ENCODE results near the gene PODNL1. TPM values are rescaled to one million over a fixed set of nuclear protein-coding genes. Genes with fewer than 3 reads are reported as not detected.
A peak's percentile ranks its signal among the peaks of the same experiment; 100 is the strongest.

Gene PODNL1
- total and polyA plus RNA-seq, 2 experiments from 2014 or later: 0.24 TPM; not detected in 1

DNA sequence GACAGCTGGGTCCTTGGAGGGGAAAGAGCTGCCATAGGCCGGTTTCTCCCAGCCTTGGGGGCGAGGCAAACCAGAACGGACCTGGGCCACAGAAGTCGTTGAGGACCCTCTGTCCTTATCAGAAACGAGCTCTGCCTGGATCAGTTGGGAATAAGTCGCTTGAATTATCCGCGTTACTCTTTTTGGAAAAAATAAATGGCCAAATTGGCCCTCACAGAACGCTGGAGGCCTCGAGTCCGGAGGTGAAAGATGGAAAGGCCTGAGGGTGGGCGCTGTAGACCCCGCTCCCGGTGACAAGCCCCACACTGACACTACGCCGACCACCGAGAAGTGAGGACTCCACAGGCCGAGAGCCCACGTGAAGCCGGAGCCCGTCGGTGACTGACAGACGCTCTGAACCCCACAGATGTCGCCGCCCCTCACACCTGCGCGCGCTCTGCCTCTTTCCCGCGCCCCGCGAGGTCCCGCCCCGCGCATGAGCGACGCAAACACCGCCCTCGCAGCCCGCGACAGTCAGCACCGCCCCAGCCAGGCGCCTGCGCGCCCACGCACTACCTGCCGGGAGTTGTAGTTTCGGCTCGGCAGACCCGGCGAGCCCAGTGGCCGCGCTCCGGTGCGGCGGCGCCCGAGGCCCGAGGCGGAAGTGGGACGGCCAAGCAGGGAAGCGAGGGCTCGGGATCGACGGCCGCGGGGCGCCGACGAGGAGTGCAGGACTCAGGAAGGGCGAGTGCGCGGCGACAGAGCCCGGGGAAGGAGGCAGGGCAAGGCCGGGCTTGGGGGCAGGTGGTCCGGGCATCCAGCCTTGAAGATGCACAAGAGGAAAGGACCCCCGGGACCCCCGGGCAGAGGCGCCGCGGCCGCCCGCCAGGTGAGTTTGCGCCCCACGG, 32.3 kb downstream of the PODNL1 start, which contains the start of the genes BRME1 and CC2D1A:
TSS of gene BRME1 (minus strand) at position 484 of the 887 bp plus-strand sequence. CDS start 1,225 bp downstream, outside the sequence.
TSS of gene CC2D1A (plus strand) at position 568 of the 887 bp plus-strand sequence. CDS start at position 809, 241 bp downstream.
- Histone ChIP-seq H2AFZ (peak within 1 kb of the TSS; percentile 94), H3K4me1 (ENCODE audit: insufficient read depth) (0 out of 2 replicates have a peak, but pooled peaks cover 5% of the 10 kb centered on the region), H3K27me3 (ENCODE audit: insufficient read depth) (peaks cover 10% of the 10 kb centered on the region; the same call in 1 of the 2 replicates), H3K27ac (ENCODE audit: low read depth) (no peak within 1 kb of the TSS), H3K4me2 (peak within 1 kb of the TSS; percentile 88), H3K9me2 (ENCODE audit: insufficient read depth) (no peaks in the 10 kb centered on the region), H3K79me2 (replicated peaks; ENCODE audit: insufficient read depth) (peaks cover 4% of the 10 kb centered on the region; the same call in 1 of the 2 replicates), H3K36me3 (ENCODE audit: insufficient read depth) (no peaks in the 10 kb centered on the region), H4K20me1 (replicated peaks; ENCODE audit: insufficient read depth) (no peaks in the 10 kb centered on the region), H3F3A (replicated peaks; ENCODE audit: low read depth) (no peaks in the 10 kb centered on the region), H3K4me3 (peak within 1 kb of the TSS; percentile 89)
- no peak within 1 kb of the TSS for H3K27ac Mint-ChIP-seq
- ATAC-seq: peak; percentile 97
- H3K4me1 Mint-ChIP-seq: peaks cover 5% of the 10 kb centered on the region; the same call in 2 of the 3 replicates
- peak within 1 kb of the TSS; percentile 83 for H3K4me3 Mint-ChIP-seq
- peaks cover 12% of the 10 kb centered on the region for H3K36me3 Mint-ChIP-seq (ENCODE audit: low read depth)
- DNase-seq (ENCODE audit: low spot score): peak; percentile 96
- TF ChIP-seq ZNF462 (CRISPR knock-in tag; IDR thresholded peaks at IDR 0.05): no peak
- no peak for TF ChIP-seq ZNF114 (CRISPR knock-in tag; IDR thresholded peaks at IDR 0.05)
- TF ChIP-seq STAT1 (IDR thresholded peaks at IDR 0.05; ENCODE audit: unreplicated experiment): no peak
- TF ChIP-seq NANOG (IDR thresholded peaks at IDR 0.05; ENCODE audit: borderline replicate concordance): no peak
- no peak for TF ChIP-seq ZNF331 (CRISPR knock-in tag; IDR thresholded peaks at IDR 0.05; ENCODE audit: low read depth)
- peak; percentile 77 for TF ChIP-seq POLR2AphosphoS5 (IDR thresholded peaks at IDR 0.05; ENCODE audit: low read depth)
- TF ChIP-seq, protein P1, sequence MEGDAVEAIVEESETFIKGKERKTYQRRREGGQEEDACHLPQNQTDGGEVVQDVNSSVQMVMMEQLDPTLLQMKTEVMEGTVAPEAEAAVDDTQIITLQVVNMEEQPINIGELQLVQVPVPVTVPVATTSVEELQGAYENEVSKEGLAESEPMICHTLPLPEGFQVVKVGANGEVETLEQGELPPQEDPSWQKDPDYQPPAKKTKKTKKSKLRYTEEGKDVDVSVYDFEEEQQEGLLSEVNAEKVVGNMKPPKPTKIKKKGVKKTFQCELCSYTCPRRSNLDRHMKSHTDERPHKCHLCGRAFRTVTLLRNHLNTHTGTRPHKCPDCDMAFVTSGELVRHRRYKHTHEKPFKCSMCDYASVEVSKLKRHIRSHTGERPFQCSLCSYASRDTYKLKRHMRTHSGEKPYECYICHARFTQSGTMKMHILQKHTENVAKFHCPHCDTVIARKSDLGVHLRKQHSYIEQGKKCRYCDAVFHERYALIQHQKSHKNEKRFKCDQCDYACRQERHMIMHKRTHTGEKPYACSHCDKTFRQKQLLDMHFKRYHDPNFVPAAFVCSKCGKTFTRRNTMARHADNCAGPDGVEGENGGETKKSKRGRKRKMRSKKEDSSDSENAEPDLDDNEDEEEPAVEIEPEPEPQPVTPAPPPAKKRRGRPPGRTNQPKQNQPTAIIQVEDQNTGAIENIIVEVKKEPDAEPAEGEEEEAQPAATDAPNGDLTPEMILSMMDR (conservative IDR thresholded peaks at IDR 0.05; ENCODE audit: low read depth in 2 of 2): no peak
- TF ChIP-seq CREB1 (CRISPR knock-in tag; IDR thresholded peaks at IDR 0.05; ENCODE audit: low read depth): peak; percentile 73
- TF ChIP-seq, protein P2, sequence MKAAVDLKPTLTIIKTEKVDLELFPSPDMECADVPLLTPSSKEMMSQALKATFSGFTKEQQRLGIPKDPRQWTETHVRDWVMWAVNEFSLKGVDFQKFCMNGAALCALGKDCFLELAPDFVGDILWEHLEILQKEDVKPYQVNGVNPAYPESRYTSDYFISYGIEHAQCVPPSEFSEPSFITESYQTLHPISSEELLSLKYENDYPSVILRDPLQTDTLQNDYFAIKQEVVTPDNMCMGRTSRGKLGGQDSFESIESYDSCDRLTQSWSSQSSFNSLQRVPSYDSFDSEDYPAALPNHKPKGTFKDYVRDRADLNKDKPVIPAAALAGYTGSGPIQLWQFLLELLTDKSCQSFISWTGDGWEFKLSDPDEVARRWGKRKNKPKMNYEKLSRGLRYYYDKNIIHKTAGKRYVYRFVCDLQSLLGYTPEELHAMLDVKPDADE (IDR thresholded peaks at IDR 0.05): peak; percentile 87
- no peak for TF ChIP-seq JUNB (IDR thresholded peaks at IDR 0.05; ENCODE audit: unreplicated experiment)
- TF ChIP-seq EZH2 (IDR thresholded peaks at IDR 0.05; ENCODE audit: low read depth, unreplicated experiment): no peak
- TF ChIP-seq EZH2phosphoT487 (IDR thresholded peaks at IDR 0.05; ENCODE audit: unreplicated experiment): no peak
- TF ChIP-seq REST (IDR thresholded peaks at IDR 0.05; ENCODE audit: unreplicated experiment): no peak
- peaks cover 4% of the 10 kb centered on the region; the same call in 2 of the 3 replicates for H3K9me3 Mint-ChIP-seq
- peaks cover 25% of the 10 kb centered on the region for H3K27me3 Mint-ChIP-seq (ENCODE audit: insufficient read depth, low read depth, poor library complexity)
